KG1 (cell line): ENCODE results near the gene CWC22.
"Not testable (repeated sequence)": the region's sequence is repeated elsewhere in the genome, so short reads cannot be mapped to it uniquely, and the experiment has no call there.

Experiments
- DNase-seq: peaks from one replicate; lab custom pipeline; 2025; lab: John Stamatoyannopoulos, UW

The CWC22 gene

GRCh38 chr2:180003073-180003472 is 4.0 kb downstream of the CWC22 start:
- no peak for DNase-seq

GRCh38 chr2:180002198-180002770 is 4.8 kb downstream of the CWC22 start:
- no peak for DNase-seq

- DNase-seq: no peak
These were observed 5.4 kb downstream of the CWC22 start for GRCh38 chr2:180001726-180002125.

- no peak for DNase-seq
These were observed 6.7 kb downstream of the CWC22 start for GRCh38 chr2:180000434-180000833.

GRCh38 chr2:179999000-179999399 is 8.1 kb downstream of the CWC22 start:
- no peak for DNase-seq

GRCh38 chr2:179995741-179996515 is 11.2 kb downstream of the CWC22 start:
- DNase-seq: no peak

GRCh38 chr2:179991344-179991743 is 15.8 kb downstream of the CWC22 start:
- DNase-seq: no peak

- no peak for DNase-seq
These were observed 16.3 kb downstream of the CWC22 start for GRCh38 chr2:179990676-179991317.

GRCh38 chr2:179987916-179988315 is 19.2 kb downstream of the CWC22 start:
- no peak for DNase-seq

- no peak for DNase-seq
These were observed 21.8 kb downstream of the CWC22 start for GRCh38 chr2:179985163-179985820.

- no peak for DNase-seq
These were observed 23.7 kb downstream of the CWC22 start for GRCh38 chr2:179983250-179983932.

- no peak for DNase-seq
These were observed 26.0 kb downstream of the CWC22 start for GRCh38 chr2:179981085-179981484.

GRCh38 chr2:179974761-179975160 is 32.3 kb downstream of the CWC22 start:
- no peak for DNase-seq

GRCh38 chr2:179966778-179967394 is 40.2 kb downstream of the CWC22 start:
- DNase-seq: no peak

- DNase-seq: no peak
These were observed 41.5 kb downstream of the CWC22 start for GRCh38 chr2:179965291-179966258.

GRCh38 chr2:179963626-179964025 is 43.5 kb downstream of the CWC22 start:
- DNase-seq: no peak

- not testable (repeated sequence) for DNase-seq
These were observed 48.8 kb downstream of the CWC22 start for GRCh38 chr2:179958251-179958650.

GRCh38 chr2:179954026-179954425 is 53.1 kb downstream of the CWC22 start:
- no peak for DNase-seq

- DNase-seq: no peak
These were observed 53.7 kb downstream of the CWC22 start for GRCh38 chr2:179953359-179953758.

- no peak for DNase-seq
These were observed 54.4 kb downstream of the CWC22 start for GRCh38 chr2:179952658-179953057.

GRCh38 chr2:179951680-179952079 is 55.4 kb downstream of the CWC22 start:
- DNase-seq: no peak
